ENCODE results near the gene ACTRT2.

ACTRT2 gene

DNA sequence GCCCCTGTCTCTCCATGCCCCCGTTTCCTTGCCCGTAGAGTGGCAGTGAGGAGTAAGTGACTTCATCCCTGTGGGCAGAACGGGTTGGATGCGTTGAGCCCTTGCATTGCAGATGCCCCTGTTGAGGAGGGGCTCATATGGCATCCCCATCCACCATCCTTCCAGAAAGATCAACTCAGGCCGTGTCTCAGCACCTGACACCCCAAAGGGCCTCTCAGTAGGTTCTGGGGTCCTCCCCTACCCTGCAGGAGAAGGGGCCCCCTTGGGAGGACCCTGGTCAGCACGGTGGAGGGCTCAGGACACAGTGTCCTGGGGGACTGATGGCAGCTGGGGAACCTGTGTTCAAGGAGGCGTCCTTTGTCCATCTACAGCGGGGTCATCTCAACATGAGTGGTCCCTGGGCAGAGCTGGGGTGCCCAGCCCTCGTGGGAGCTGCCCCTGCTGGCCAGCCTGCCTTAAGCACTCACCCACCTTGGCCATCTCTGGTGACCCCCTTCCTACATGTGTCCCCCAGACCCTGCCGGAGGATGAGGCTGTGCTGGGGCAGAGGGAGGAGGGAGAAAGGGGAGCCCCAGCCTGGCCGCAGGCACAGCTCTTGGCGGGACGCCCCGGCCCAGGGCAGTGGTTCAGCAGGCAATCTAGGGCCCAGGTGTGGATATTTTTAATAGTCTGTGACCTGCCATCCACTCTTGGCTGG is 48.2 kb upstream of the ACTRT2 start:
- no peak overlapping the region for H3K27ac ChIP-seq (ENCODE audit: low read length)
- H3K36me3 ChIP-seq (replicated peaks; ENCODE audit: insufficient read depth, low read length): no peaks in the 10 kb centered on the region
- TF ChIP-seq EZH2phosphoT487 (IDR thresholded peaks at IDR 0.05; ENCODE audit: low read length) (no peak), EZH2 (optimal IDR thresholded peaks at IDR 0.05; ENCODE audit: low read depth, low read length) (no peak)
- TF ChIP-seq, protein P1, sequence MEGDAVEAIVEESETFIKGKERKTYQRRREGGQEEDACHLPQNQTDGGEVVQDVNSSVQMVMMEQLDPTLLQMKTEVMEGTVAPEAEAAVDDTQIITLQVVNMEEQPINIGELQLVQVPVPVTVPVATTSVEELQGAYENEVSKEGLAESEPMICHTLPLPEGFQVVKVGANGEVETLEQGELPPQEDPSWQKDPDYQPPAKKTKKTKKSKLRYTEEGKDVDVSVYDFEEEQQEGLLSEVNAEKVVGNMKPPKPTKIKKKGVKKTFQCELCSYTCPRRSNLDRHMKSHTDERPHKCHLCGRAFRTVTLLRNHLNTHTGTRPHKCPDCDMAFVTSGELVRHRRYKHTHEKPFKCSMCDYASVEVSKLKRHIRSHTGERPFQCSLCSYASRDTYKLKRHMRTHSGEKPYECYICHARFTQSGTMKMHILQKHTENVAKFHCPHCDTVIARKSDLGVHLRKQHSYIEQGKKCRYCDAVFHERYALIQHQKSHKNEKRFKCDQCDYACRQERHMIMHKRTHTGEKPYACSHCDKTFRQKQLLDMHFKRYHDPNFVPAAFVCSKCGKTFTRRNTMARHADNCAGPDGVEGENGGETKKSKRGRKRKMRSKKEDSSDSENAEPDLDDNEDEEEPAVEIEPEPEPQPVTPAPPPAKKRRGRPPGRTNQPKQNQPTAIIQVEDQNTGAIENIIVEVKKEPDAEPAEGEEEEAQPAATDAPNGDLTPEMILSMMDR (IDR thresholded peaks at IDR 0.05; ENCODE audit: low read length): no peak
- no peaks in the 10 kb centered on the region for H4K20me1 ChIP-seq (ENCODE audit: insufficient read depth, low read length)
- no peak overlapping the region for H3K4me3 ChIP-seq (ENCODE audit: low read length)
- no peaks in the 10 kb centered on the region for H3K9me2 ChIP-seq (replicated peaks; ENCODE audit: insufficient read depth, low read length)
- peaks cover 28% of the 10 kb centered on the region for H3K27me3 ChIP-seq (replicated peaks; ENCODE audit: insufficient read depth, low read length)
- H3K9me3 ChIP-seq (replicated peaks; ENCODE audit: insufficient read depth, low read length): no peaks in the 10 kb centered on the region
- H3K4me1 ChIP-seq (ENCODE audit: low read length): no peaks in the 10 kb centered on the region
- H3F3A ChIP-seq (ENCODE audit: insufficient read depth, low read length): no peaks in the 10 kb centered on the region
- H3K4me2 ChIP-seq (ENCODE audit: low read depth, low read length): no peak overlapping the region
- H3K79me2 ChIP-seq (ENCODE audit: low read length): no peaks in the 10 kb centered on the region
- H2AFZ ChIP-seq (ENCODE audit: low read length): no peak overlapping the region
- no peak for DNase-seq
- H3K9ac ChIP-seq (ENCODE audit: low read length): no peak overlapping the region

- H3K9me2 ChIP-seq (replicated peaks; ENCODE audit: insufficient read depth, low read length): no peaks in the 10 kb centered on the region
- DNase-seq: no peak
- H3K4me1 ChIP-seq (ENCODE audit: low read length): no peaks in the 10 kb centered on the region
- no peak overlapping the region for H3K27ac ChIP-seq (ENCODE audit: low read length)
- TF ChIP-seq, protein P1 (IDR thresholded peaks at IDR 0.05; ENCODE audit: low read length): no peak
- no peak for TF ChIP-seq EZH2 (optimal IDR thresholded peaks at IDR 0.05; ENCODE audit: low read depth, low read length)
- no peak for TF ChIP-seq EZH2phosphoT487 (IDR thresholded peaks at IDR 0.05; ENCODE audit: low read length)
- no peak overlapping the region for H3K4me2 ChIP-seq (ENCODE audit: low read depth, low read length)
- H4K20me1 ChIP-seq (ENCODE audit: insufficient read depth, low read length): no peaks in the 10 kb centered on the region
- no peaks in the 10 kb centered on the region for H3K36me3 ChIP-seq (replicated peaks; ENCODE audit: insufficient read depth, low read length)
- no peak overlapping the region for H2AFZ ChIP-seq (ENCODE audit: low read length)
- peaks cover 19% of the 10 kb centered on the region for H3K27me3 ChIP-seq (replicated peaks; ENCODE audit: insufficient read depth, low read length)
- no peaks in the 10 kb centered on the region for H3K79me2 ChIP-seq (ENCODE audit: low read length)
- H3K4me3 ChIP-seq (ENCODE audit: low read length): no peak overlapping the region
- no peaks in the 10 kb centered on the region for H3K9me3 ChIP-seq (replicated peaks; ENCODE audit: insufficient read depth, low read length)
- H3K9ac ChIP-seq (ENCODE audit: low read length): no peak overlapping the region
- no peaks in the 10 kb centered on the region for H3F3A ChIP-seq (ENCODE audit: insufficient read depth, low read length)
Measured at GRCh38 chr1:2973601-2974593, 47.4 kb upstream of the ACTRT2 start.

- H3K79me2 ChIP-seq (ENCODE audit: low read length): no peaks in the 10 kb centered on the region
- TF ChIP-seq EZH2phosphoT487 (IDR thresholded peaks at IDR 0.05; ENCODE audit: low read length) (no peak), EZH2 (optimal IDR thresholded peaks at IDR 0.05; ENCODE audit: low read depth, low read length) (no peak)
- TF ChIP-seq, protein P1 (IDR thresholded peaks at IDR 0.05; ENCODE audit: low read length): no peak
- no peak overlapping the region for H3K27ac ChIP-seq (ENCODE audit: low read length)
- no peaks in the 10 kb centered on the region for H3F3A ChIP-seq (ENCODE audit: insufficient read depth, low read length)
- no peaks in the 10 kb centered on the region for H3K36me3 ChIP-seq (replicated peaks; ENCODE audit: insufficient read depth, low read length)
- H2AFZ ChIP-seq (ENCODE audit: low read length): no peak overlapping the region
- H3K9me3 ChIP-seq (replicated peaks; ENCODE audit: insufficient read depth, low read length): no peaks in the 10 kb centered on the region
- no peaks in the 10 kb centered on the region for H3K9me2 ChIP-seq (replicated peaks; ENCODE audit: insufficient read depth, low read length)
- H3K27me3 ChIP-seq (replicated peaks; ENCODE audit: insufficient read depth, low read length): peaks cover 11% of the 10 kb centered on the region; the same call in 1 of the 2 replicates
- no peak overlapping the region for H3K9ac ChIP-seq (ENCODE audit: low read length)
- no peak overlapping the region for H3K4me2 ChIP-seq (ENCODE audit: low read depth, low read length)
- no peak overlapping the region for H3K4me3 ChIP-seq (ENCODE audit: low read length)
- H3K4me1 ChIP-seq (ENCODE audit: low read length): no peaks in the 10 kb centered on the region
- no peaks in the 10 kb centered on the region for H4K20me1 ChIP-seq (ENCODE audit: insufficient read depth, low read length)
- no peak for DNase-seq
Measured at GRCh38 chr1:2974701-2975301, 46.5 kb upstream of the ACTRT2 start.
